KMS-11 (cell line): ENCODE results near the gene AEBP1.

Source experiments
- H2AFZ ChIP-seq: fragments of 200-600 bp; sonication (generic); 2 replicates; pipeline ENCODE4 v1.6.1; 2016; ENCODE audit warnings: antibody characterized with exemption, mixed run types, low read depth
- H3K27ac ChIP-seq: fragments of 200-600 bp; sonication (generic); 2 replicates; pipeline ENCODE4 v1.6.1; 2016; ENCODE audit warnings: mild to moderate bottlenecking, mixed run types
- H3K27me3 ChIP-seq: fragments of 200-600 bp; sonication (generic); 2 replicates; pipeline ENCODE4 v1.6.1; 2017; ENCODE audit warnings: mild to moderate bottlenecking, low read depth, mixed run types, moderate library complexity; ENCODE audit not compliant: insufficient read depth
- H3K36me3 ChIP-seq: fragments of 200-600 bp; sonication (generic); 2 replicates; pipeline ENCODE4 v1.6.1; 2017; ENCODE audit warnings: mild to moderate bottlenecking, mixed run types; ENCODE audit not compliant: insufficient read depth
- H3K4me1 ChIP-seq: fragments of 200-600 bp; sonication (generic); 2 replicates; pipeline ENCODE4 v1.6.1; 2016; ENCODE audit warnings: mild to moderate bottlenecking, low read depth, mixed run types; ENCODE audit not compliant: poor library complexity, severe bottlenecking
- H3K4me2 ChIP-seq: fragments of 200-600 bp; sonication (generic); 2 replicates; pipeline ENCODE4 v1.7.0; 2016; ENCODE audit warnings: mild to moderate bottlenecking, mixed run types
- H3K4me3 ChIP-seq: fragments of 200-600 bp; sonication (generic); IDR thresholded peaks from 2 replicates; pipeline ENCODE4 v1.6.1; 2017; ENCODE audit warnings: low read depth, low read length, mixed read lengths; ENCODE audit not compliant: insufficient read depth
- H3K79me2 ChIP-seq: fragments of 200-600 bp; sonication (generic); 2 replicates; pipeline ENCODE4 v1.6.1; 2016; ENCODE audit warnings: low read depth, mixed run types; ENCODE audit not compliant: insufficient read depth
- H3K9ac ChIP-seq: fragments of 200-600 bp; sonication (generic); 2 replicates; pipeline ENCODE4 v1.6.1; 2016; ENCODE audit warnings: mild to moderate bottlenecking, mixed run types
- H4K20me1 ChIP-seq: fragments of 200-600 bp; sonication (generic); 2 replicates; pipeline ENCODE4 v1.6.1; 2016; ENCODE audit warnings: mild to moderate bottlenecking, mixed run types; ENCODE audit not compliant: insufficient read depth
- TF ChIP-seq, protein P1 (sequence below): fragments of 200-600 bp; sonication (generic); conservative IDR thresholded peaks from 2 replicates; pipeline ENCODE4 v1.6.1; 2017; ENCODE audit warnings: low read depth, mild to moderate bottlenecking, antibody characterized with exemption, low read length, moderate library complexity, mixed read lengths

Gene AEBP1

DNA sequence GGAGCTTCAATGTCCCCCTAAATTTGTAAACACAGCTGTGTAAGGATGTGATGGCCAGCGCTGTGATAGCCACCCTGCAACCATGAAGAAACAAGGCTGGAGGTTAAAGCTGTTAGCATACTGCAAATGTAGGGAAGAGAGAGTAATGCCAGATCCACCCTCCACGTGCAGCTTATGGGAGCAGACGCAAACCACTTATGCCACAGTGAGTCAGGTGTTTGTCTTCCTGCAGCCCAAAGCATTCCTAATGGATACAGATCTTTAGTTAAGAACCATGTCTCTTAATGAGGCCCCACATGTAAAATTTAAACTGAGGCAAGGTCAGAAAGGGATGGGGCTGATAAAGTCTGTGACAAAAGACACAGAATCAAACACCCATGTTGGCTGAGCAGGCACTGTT is 50.6 kb downstream of the AEBP1 start:
- H3K27ac ChIP-seq = no peak overlapping the region
- no peaks in the 10 kb centered on the region for H3K27me3 ChIP-seq
- no peak overlapping the region for H3K4me2 ChIP-seq
- H3K36me3 ChIP-seq = no peaks in the 10 kb centered on the region
- no peaks in the 10 kb centered on the region for H3K79me2 ChIP-seq
- H2AFZ ChIP-seq = no peak overlapping the region
- no peak overlapping the region for H3K9ac ChIP-seq
- no peaks in the 10 kb centered on the region for H3K4me1 ChIP-seq
- H3K4me3 ChIP-seq = no peak overlapping the region
- TF ChIP-seq, protein P1, sequence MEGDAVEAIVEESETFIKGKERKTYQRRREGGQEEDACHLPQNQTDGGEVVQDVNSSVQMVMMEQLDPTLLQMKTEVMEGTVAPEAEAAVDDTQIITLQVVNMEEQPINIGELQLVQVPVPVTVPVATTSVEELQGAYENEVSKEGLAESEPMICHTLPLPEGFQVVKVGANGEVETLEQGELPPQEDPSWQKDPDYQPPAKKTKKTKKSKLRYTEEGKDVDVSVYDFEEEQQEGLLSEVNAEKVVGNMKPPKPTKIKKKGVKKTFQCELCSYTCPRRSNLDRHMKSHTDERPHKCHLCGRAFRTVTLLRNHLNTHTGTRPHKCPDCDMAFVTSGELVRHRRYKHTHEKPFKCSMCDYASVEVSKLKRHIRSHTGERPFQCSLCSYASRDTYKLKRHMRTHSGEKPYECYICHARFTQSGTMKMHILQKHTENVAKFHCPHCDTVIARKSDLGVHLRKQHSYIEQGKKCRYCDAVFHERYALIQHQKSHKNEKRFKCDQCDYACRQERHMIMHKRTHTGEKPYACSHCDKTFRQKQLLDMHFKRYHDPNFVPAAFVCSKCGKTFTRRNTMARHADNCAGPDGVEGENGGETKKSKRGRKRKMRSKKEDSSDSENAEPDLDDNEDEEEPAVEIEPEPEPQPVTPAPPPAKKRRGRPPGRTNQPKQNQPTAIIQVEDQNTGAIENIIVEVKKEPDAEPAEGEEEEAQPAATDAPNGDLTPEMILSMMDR = no peak
- no peaks in the 10 kb centered on the region for H4K20me1 ChIP-seq

DNA sequence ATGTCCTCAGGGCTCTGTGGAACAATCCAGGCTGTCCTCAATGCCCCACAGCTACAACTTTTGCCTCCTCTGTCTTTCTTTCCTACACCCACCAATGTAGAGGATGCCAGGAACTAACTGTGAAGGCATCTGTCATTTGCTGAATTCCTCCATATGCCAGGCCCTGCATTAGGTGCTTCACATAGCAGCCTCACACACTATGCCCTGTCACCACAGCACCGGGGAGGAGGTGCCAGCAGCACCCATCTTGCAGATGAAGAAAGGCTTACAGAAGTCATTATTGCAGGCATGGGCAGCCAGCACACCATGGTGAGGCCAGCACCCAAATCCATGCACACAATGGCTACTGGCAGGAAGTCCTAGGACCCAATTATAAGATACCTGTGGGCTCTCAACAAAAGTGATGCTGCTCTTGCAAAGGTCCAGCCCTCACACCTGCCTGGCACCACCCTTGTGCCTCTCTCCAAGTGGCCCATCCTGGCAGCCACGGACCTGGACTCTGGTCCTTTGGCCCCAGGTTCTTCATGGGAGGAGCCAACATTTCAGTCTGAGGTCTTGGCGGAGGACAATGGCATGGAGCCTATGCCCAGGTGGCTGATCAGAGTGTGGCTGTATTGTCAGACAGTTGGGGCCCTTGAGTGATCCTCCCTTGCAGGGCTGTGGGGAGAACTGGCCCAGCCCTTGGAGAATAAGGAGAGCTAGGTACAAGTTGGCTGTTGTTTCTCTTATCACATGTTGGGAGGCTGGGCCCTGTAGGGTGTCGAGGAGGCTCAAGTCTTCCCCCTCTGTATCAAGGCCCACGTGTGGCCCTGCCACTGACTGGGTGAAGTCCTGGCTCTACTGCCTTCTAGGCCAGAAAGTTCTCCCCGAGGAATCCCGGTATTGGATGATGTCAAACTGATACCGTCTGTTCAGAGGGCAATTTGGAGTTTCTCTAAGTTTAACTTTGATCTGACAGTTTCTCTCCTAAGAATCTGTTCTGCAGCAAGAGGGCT is 51.3 kb downstream of the AEBP1 start:
- Histone ChIP-seq H3K4me3 (no peak overlapping the region), H3K4me2 (no peak overlapping the region), H3K79me2 (no peaks in the 10 kb centered on the region), H3K27ac (no peak overlapping the region), H3K4me1 (no peaks in the 10 kb centered on the region), H3K36me3 (no peaks in the 10 kb centered on the region), H2AFZ (no peak overlapping the region), H4K20me1 (no peaks in the 10 kb centered on the region), H3K9ac (no peak overlapping the region), H3K27me3 (no peaks in the 10 kb centered on the region)
- TF ChIP-seq, protein P1 = no peak

- Histone ChIP-seq H3K9ac (no peak overlapping the region), H3K4me3 (no peak overlapping the region)
Measured at GRCh38 chr7:44156453-44157010, 52.4 kb downstream of the AEBP1 start.

GRCh38 chr7:44157116-44158080 is 53.3 kb downstream of the AEBP1 start:
- Histone ChIP-seq H3K9ac (no peak overlapping the region), H2AFZ (no peak overlapping the region), H3K36me3 (no peaks in the 10 kb centered on the region), H3K4me1 (no peaks in the 10 kb centered on the region), H3K4me3 (no peak overlapping the region), H3K27me3 (no peaks in the 10 kb centered on the region), H3K4me2 (no peak overlapping the region), H3K79me2 (no peaks in the 10 kb centered on the region), H3K27ac (no peak overlapping the region), H4K20me1 (no peaks in the 10 kb centered on the region)
- TF ChIP-seq, protein P1 = no peak

More at GRCh38 chr7:44156453-44157010, 52.4 kb downstream of the AEBP1 start:
- Histone ChIP-seq H3K36me3 (no peaks in the 10 kb centered on the region), H3K79me2 (no peaks in the 10 kb centered on the region), H4K20me1 (no peaks in the 10 kb centered on the region), H3K4me1 (no peaks in the 10 kb centered on the region), H3K27ac (no peak overlapping the region), H2AFZ (no peak overlapping the region), H3K27me3 (no peaks in the 10 kb centered on the region), H3K4me2 (no peak overlapping the region)
- TF ChIP-seq, protein P1 = no peak
